Testis (tissue), 3 donors: ENCODE measurements around the gene NFATC2IP. TPM values are rescaled to one million over a fixed set of nuclear protein-coding genes. Genes with fewer than 3 reads are reported as not detected.
"Not testable (repeated sequence)": the region's sequence is repeated elsewhere in the genome, so short reads cannot be mapped to it uniquely, and the experiment has no call there.

Source experiments
- DNase-seq: peaks from one replicate; pipeline ENCODE4 v3.0.0-alpha.2; 2019
- H3K27ac ChIP-seq, 2 donors: fragments of 200-600 bp; sonication (generic); one replicate each; pipeline ENCODE4 v1.5.1; 2019
- H3K27me3 ChIP-seq: fragments of 200-600 bp; sonication (generic); one replicate; pipeline ENCODE4 v1.5.1; 2019
- H3K36me3 ChIP-seq: fragments of 200-600 bp; sonication (generic); one replicate; pipeline ENCODE4 v1.5.1; 2017; ENCODE audit warnings: low read depth; ENCODE audit errors: missing control alignments
- H3K4me1 ChIP-seq: fragments of 200-600 bp; sonication (generic); one replicate; pipeline ENCODE4 v1.5.1; 2019
- H3K4me3 ChIP-seq, 2 donors: fragments of 200-600 bp; sonication (generic); one replicate each; pipeline ENCODE4 v1.5.1; 2017 to 2019
- H3K9me3 ChIP-seq: fragments of 200-600 bp; sonication (generic); one replicate; pipeline ENCODE4 v1.5.1; 2017
- POLR2A ChIP-seq: fragments of 450-650 bp; IDR thresholded peaks from one replicate; pipeline ENCODE4 v1.6.1; 2017; ENCODE audit warnings: antibody characterized with exemption, mild to moderate bottlenecking, moderate library complexity
- WGBS, 2 donors: methylation state at CpG; one replicate each; pipeline ENCODE4 v1.1.5; 2018; 5-methylcytosine and 5-hydroxymethylcytosine counted together
- intact Hi-C: fragments of 100-400 bp; cut with DNase I; formaldehyde crosslinking; loops from one replicate; pipeline ENCODE4 v1.15.1; 2023; ENCODE audit warnings: low total_unique reads
- polyA plus RNA-seq: library from polyadenylated mRNA; stranded (reverse); fragments of 350-450 nt; fragmentation: Illumina TruSeq; extraction: RNeasy Lipid Tissue Mini Kit (QIAGEN cat#74804); gene quantifications from one replicate; pipeline ENCODE4 v1.2.3, GENCODE V29; 2014; ENCODE audit warnings: low read depth, low replicate concordance; ENCODE audit not compliant: insufficient read depth
- total RNA-seq, 2 donors: library from RNA; depleted of rRNA; stranded (reverse); fragments of >200 nt; gene quantifications; one replicate each; pipeline ENCODE4 v1.2.3, GENCODE V29; 2016
- TF ChIP-seq, protein P1 (sequence below), 3 experiments: fragments of 450-650 bp in 2 of 3; fragments of 200-600 bp in 1 of 3; sonication (generic) in 1 of 3; IDR thresholded peaks; one replicate each; pipeline ENCODE4 v1.5.1; 2016 to 2019; ENCODE audit warnings: antibody characterized with exemption in 3 of 3, mild to moderate bottlenecking in 2 of 3, moderate library complexity in 1 of 3

The NFATC2IP gene
- total and polyA plus RNA-seq, 3 donors from 2014 or later, result 69.0 to 111 (median 81.1) TPM

DNA sequence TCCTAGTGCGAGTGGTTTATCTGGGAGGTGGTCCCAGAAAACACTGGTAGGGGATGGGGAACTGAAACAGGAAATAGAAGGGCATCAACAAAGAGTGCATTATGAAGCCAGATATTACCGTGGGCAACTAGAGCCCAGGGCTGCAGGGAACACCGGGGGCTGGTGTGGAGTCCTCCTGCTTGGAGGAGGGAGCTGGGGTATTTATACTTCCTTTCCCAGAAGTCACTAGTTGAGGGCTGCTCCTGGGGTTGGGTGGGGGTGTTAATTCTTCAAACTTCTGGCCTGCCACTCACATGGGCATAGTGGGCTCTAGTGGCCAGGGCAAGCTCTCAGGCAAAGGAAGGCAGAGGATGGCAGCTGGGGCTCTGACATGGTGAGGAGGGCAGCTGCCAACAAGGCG is 48.8 kb downstream of the NFATC2IP start:
- WGBS, 2 donors, result 70 to 80% methylated on average over 4 of the region's 4 CpGs
- Histone ChIP-seq H3K9me3 (no peaks in the 10 kb centered on the region), H3K27ac (no peak overlapping the region), H3K36me3 (no peaks in the 10 kb centered on the region), H3K4me1 (no peaks in the 10 kb centered on the region), H3K27me3 (no peaks in the 10 kb centered on the region), H3K4me3 (no peak overlapping the region)
- intact Hi-C loops, result no loop called here
- TF ChIP-seq, protein P1, sequence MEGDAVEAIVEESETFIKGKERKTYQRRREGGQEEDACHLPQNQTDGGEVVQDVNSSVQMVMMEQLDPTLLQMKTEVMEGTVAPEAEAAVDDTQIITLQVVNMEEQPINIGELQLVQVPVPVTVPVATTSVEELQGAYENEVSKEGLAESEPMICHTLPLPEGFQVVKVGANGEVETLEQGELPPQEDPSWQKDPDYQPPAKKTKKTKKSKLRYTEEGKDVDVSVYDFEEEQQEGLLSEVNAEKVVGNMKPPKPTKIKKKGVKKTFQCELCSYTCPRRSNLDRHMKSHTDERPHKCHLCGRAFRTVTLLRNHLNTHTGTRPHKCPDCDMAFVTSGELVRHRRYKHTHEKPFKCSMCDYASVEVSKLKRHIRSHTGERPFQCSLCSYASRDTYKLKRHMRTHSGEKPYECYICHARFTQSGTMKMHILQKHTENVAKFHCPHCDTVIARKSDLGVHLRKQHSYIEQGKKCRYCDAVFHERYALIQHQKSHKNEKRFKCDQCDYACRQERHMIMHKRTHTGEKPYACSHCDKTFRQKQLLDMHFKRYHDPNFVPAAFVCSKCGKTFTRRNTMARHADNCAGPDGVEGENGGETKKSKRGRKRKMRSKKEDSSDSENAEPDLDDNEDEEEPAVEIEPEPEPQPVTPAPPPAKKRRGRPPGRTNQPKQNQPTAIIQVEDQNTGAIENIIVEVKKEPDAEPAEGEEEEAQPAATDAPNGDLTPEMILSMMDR (IDR thresholded peaks at IDR 0.05), result no peak
- TF ChIP-seq POLR2A, result no peak
- DNase-seq, result no peak

DNA sequence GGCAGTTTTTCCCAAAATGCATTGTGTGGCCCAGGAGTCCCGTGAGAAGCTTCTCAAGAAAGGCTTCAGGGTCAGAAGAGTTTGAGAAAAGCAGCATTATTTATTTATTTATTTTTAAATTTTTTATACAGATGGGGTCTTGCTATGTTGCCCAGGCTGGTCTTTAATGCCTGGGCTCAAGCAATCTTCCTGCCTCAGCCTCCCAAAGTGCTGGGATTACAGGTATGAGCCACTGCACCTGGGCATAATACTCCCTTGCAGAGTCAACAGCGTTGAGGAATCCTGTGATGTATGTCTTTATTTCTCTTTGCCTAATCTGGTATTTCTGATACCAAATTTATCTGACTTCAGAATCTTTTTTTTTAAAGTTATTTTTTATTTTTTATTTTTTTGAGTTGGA is 49.3 kb downstream of the NFATC2IP start:
- intact Hi-C loops, result no loop called here
- no peaks in the 10 kb centered on the region for H3K9me3 ChIP-seq
- no peak overlapping the region for H3K4me3 ChIP-seq
- 86 to 92% methylated on average over 2 of the region's 2 CpGs for WGBS, 2 donors
- no peaks in the 10 kb centered on the region for H3K36me3 ChIP-seq
- no peak overlapping the region for H3K27ac ChIP-seq
- no peaks in the 10 kb centered on the region for H3K27me3 ChIP-seq
- no peak for DNase-seq
- no peaks in the 10 kb centered on the region for H3K4me1 ChIP-seq
- TF ChIP-seq, protein P1 (IDR thresholded peaks at IDR 0.05), result no peak
- no peak for TF ChIP-seq POLR2A

DNA sequence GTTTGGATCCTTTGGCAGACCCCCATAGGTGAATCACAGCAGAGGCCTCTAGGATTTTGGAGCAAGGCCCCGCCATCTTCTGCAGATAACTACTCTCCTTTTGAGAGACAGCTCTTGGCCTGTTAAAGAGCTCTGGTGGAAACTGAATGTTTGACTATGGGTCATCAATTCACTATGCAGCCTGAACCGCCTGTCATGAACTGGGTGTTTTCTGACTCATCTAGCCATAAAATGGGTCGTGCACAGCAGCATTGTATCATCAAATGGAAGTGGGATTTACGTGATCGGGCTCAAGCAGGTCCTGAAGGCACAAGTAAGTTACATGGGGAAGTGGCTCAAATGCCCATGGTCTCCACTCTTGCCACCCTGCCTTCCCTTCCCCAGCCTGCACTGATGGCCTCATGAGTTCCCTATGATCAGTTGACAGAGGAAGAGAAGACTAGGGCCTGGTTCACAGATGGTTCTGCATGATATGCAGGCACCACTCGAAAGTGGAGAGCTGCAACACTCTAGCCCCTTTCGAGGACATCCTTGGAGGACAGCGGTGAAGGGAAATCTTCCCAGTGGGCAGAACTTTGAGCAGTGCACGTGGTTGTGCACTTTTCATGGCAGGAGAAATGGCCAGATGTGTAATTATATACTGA is 53.9 kb downstream of the NFATC2IP start:
- H3K9me3 ChIP-seq, H3K27me3 ChIP-seq, H3K27ac ChIP-seq, intact Hi-C loops, H3K4me1 ChIP-seq, H3K4me3 ChIP-seq, H3K36me3 ChIP-seq, DNase-seq: not testable (repeated sequence)
- WGBS, 2 donors, result 85% methylated on average over 9 of the region's 9 CpGs

DNA sequence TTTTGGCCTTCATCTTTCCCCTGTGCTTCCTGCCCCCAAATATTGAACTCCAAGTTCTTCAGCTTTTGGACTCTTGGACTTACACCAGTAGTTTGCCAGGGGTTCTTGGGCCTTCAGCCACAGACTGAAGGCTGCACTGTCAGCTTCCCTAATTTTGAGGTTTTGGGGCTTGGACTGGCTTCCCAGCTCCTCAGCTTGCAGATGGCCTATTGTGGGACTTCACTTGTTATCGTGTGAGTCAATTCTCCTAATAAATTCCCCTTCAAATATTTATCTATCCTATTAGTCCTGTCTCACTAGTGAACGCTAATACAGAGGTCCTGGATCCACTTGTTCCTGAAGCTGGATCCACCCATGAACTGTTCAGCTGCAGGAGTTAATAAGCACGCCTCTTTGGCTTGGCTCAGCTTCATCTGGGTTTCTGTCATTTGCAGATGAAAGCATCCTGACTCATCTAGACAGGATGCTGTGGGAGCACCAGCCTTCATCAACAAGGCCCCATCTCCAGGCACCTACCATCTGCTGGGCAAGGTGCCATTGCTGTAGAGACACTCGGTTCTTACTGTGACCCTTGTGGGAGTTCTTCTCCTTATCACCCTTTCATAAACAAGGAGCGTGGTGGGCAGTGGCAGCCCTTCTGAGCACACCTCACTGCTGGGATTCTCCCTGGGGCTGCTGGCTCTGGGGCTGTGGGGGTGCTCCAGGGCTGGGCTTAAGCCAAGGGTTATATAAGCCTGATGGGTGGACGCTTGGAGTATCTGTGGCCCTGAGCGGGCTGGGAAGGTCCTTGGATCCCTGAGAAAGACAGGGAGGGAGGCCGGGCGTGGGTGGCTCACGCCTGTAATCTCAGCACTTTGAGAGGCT is 57.2 kb downstream of the NFATC2IP start:
- DNase-seq, result peak; percentile 37
- Histone ChIP-seq H3K4me3 (no peak overlapping the region), H3K9me3 (no peaks in the 10 kb centered on the region), H3K4me1 (no peaks in the 10 kb centered on the region), H3K36me3 (no peaks in the 10 kb centered on the region), H3K27ac (no peak overlapping the region), H3K27me3 (no peaks in the 10 kb centered on the region)
- intact Hi-C loops, result no loop called here
- TF ChIP-seq, protein P1 (IDR thresholded peaks at IDR 0.05), result no peak
- TF ChIP-seq POLR2A, result no peak
- WGBS, 2 donors, result 48 to 49% methylated on average over 9 to 10 of the region's 10 CpGs

DNA sequence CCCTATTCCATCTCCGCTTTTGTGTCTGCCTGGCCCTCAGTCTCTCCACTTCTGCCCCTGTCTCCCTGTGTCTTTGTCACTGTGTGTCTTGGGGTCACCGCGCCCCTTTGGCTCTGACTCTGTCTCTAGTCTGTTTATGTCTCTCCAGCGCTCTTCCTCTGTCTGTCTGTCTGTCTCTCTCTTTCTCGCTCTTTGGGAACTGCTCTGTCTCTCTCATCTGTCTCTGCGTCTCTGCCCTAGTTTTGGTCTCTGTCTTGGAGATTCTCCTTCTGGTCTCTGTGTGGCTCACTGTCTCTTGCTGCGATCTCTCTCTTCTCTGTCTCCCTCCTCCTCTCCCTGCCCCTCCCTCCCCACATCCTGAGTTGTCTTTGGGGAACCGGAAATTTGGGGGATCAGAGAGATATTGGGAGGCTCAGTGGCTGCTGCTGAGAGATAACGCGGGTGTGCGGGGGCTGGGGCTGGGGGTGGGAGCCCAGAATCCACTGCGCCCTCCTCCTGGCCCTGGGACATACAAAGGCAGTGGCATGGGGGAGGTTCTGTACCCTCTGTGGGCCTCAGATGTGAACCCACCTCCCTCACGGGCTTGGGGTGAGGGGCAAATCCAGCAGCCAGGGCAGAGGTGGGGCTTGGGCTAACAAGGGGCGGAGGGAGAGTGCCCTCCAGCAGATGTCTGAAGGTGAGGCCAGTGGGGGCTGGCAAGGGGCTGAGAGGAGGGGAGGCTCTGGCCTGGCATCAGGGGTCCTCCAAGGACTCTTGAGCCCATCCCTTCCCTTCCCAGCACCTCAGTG is 58.5 kb downstream of the NFATC2IP start:
- Histone ChIP-seq H3K4me1 (no peaks in the 10 kb centered on the region), H3K27me3 (no peaks in the 10 kb centered on the region), H3K27ac (no peak overlapping the region), H3K9me3 (no peaks in the 10 kb centered on the region), H3K36me3 (no peaks in the 10 kb centered on the region), H3K4me3 (no peak overlapping the region)
- TF ChIP-seq POLR2A, result no peak
- TF ChIP-seq, protein P1 (IDR thresholded peaks at IDR 0.05), result no peak
- 55 to 67% methylated on average over 10 to 14 of the region's 14 CpGs for WGBS, 2 donors
- intact Hi-C loops, result no loop called here
- DNase-seq, result peak; percentile 28
